Psoas muscle (tissue), 8 donors: Measurements from ENCODE around the gene MGRN1. TPM values are rescaled to one million over a fixed set of nuclear protein-coding genes. Genes with fewer than 3 reads are reported as not detected.
A peak's percentile ranks its signal among the peaks of the same experiment; 100 is the strongest.

Experiments used
- ATAC-seq, 4 donors: fragments of 200-7000 bp; cut with Tn5 transposase; one replicate each; pipeline ENCODE4 v1.9.1; 2020; ENCODE audit warnings: moderate library complexity in 3 of 4, mild to moderate bottlenecking in 2 of 4
- DNase-seq, 2 donors: peaks; one replicate each; pipeline ENCODE4 v3.0.0-alpha.2; 2020
- H3K27ac ChIP-seq: fragments of 200-600 bp; one replicate; pipeline ENCODE4 v1.8.0; 2022
- H3K27me3 ChIP-seq, 3 donors: fragments of 200-600 bp in 1 of 3; one replicate each; pipeline versions ENCODE4 v1.6.1 to v1.8.0; 2013 to 2022; ENCODE audit warnings: low read length in 2 of 3, mild to moderate bottlenecking in 2 of 3, moderate library complexity in 1 of 3; ENCODE audit not compliant: insufficient read depth in 3 of 3
- H3K36me3 ChIP-seq, 2 donors: fragments of 200-600 bp in 1 of 2; one replicate each; pipeline versions ENCODE4 v1.6.1 to v1.8.0; 2013 to 2022; ENCODE audit warnings: low read depth in 1 of 2, mild to moderate bottlenecking in 1 of 2, moderate library complexity in 1 of 2; ENCODE audit not compliant: insufficient read depth in 1 of 2
- H3K4me1 ChIP-seq: fragments of 200-600 bp; one replicate; pipeline ENCODE4 v1.8.0; 2022
- H3K4me3 ChIP-seq: fragments of 200-600 bp; one replicate; pipeline ENCODE4 v1.8.0; 2022; ENCODE audit warnings: mild to moderate bottlenecking
- H3K9me3 ChIP-seq: fragments of 200-600 bp; one replicate; pipeline ENCODE4 v1.8.0; 2022
- WGBS, 3 donors: extraction: QIAGEN DNeasy Blood & Tissue Kit; methylation state at CpG; one replicate each; pipeline versions ENCODE4 v1.1.6 to v1.1.7; 2013; 5-methylcytosine and 5-hydroxymethylcytosine counted together
- intact Hi-C, 2 donors: fragments of 100-400 bp; cut with DNase I; formaldehyde crosslinking; loops; one replicate each; pipeline versions ENCODE4 v1.11.0 to v1.14.2; 2022
- polyA plus RNA-seq, 3 donors: library from polyadenylated mRNA; stranded (reverse); fragments of 200-250 nt; gene quantifications; one replicate each; pipeline ENCODE4 v1.2.3, GENCODE V29; 2013
- total RNA-seq, 4 donors: library from RNA; stranded (reverse); fragmentation: NEBNext Ultra II Directional in 2 of 4; extraction: Animal tissue kit (Norgen Biotek cat#: 25700) in 2 of 4; gene quantifications; one replicate each; pipeline versions ENCODE4 v1.2.1 to v1.2.4, GENCODE V29; 2021 to 2023
- TF ChIP-seq, protein P1 (sequence below): fragments of 200-600 bp; IDR thresholded peaks from one replicate; pipeline ENCODE4 v1.8.0; 2022; ENCODE audit warnings: antibody characterized with exemption
- donor health status: healthy with polysubstance abuse.
- donor health status: DM: no; HTN: no; CAD: no; lungs with moderate emphysema.
- donor health status: Bipolar disorder and iron deficiency.
- donor health status: healthy.
- donor health status: DM: yes; HTN: yes; CAD: no.
- donor health status: DM: no; HTN: no; CAD: no.
- donor health status: DM: no; HTN: no; CAD: no.
- donor health status: DM: yes; HTN: yes; CAD: no.

The MGRN1 gene
- total and polyA plus RNA-seq, 7 donors: 20.2 to 63.1 (median 44.2) TPM

DNA sequence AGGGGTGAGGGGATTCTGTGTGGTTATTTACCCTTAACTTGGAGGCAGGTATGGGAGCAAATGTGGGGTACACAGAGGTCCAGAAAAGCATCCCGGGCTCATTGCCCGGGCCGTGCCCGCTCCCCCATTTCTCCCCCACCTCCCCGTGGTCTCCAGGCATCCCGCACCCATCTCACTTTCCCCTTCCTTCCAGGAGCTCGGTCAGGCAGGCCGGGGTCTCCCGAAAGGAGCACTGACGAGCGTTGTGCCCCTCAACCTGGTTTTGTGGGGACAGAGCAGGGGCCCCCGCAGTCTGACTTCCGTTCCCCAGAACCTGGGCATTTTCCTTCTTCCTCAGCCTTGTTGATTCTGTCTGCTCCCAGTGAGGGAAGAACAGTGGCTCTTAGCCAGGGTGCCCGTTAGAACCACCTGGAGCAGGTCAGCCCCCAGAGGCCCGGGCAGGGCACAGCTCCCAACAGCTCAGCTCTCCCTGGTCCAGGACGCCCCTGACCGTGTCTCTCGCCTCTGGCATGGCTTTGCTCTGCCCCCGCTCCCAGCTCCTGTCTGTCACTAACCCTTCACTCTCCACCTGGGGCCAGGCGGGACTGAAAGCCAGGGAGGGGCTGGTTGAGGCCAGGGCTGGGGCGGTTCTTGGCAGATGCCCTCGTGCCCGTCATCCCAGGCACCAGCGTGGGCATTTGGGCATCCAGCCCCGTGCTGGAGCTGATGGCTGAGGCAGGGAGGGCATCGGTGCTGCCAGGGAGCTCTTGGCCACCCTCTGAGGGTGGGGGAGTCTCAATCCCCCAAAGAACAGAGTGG lies 56.2 kb downstream of the MGRN1 start:
- Histone ChIP-seq H3K27me3 (no peaks in the 10 kb centered on the region), H3K36me3 (peaks cover 2 to 79% of the 10 kb centered on the region in 2 donors), H3K4me3 (peak overlapping the region; percentile 46), H3K4me1 (peaks cover 19% of the 10 kb centered on the region), H3K9me3 (no peaks in the 10 kb centered on the region), H3K27ac (peak overlapping the region; percentile 58)
- intact Hi-C loops: no loop called here
- WGBS, 3 donors: 68 to 75% (median 75%) methylated on average over 26 of the region's 26 CpGs
- TF ChIP-seq, protein P1, sequence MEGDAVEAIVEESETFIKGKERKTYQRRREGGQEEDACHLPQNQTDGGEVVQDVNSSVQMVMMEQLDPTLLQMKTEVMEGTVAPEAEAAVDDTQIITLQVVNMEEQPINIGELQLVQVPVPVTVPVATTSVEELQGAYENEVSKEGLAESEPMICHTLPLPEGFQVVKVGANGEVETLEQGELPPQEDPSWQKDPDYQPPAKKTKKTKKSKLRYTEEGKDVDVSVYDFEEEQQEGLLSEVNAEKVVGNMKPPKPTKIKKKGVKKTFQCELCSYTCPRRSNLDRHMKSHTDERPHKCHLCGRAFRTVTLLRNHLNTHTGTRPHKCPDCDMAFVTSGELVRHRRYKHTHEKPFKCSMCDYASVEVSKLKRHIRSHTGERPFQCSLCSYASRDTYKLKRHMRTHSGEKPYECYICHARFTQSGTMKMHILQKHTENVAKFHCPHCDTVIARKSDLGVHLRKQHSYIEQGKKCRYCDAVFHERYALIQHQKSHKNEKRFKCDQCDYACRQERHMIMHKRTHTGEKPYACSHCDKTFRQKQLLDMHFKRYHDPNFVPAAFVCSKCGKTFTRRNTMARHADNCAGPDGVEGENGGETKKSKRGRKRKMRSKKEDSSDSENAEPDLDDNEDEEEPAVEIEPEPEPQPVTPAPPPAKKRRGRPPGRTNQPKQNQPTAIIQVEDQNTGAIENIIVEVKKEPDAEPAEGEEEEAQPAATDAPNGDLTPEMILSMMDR: no peak
- DNase-seq (peak in 1 of 2 donors; percentile 56), ATAC-seq (peak in 1 of 4 donors; percentile 8)

DNA sequence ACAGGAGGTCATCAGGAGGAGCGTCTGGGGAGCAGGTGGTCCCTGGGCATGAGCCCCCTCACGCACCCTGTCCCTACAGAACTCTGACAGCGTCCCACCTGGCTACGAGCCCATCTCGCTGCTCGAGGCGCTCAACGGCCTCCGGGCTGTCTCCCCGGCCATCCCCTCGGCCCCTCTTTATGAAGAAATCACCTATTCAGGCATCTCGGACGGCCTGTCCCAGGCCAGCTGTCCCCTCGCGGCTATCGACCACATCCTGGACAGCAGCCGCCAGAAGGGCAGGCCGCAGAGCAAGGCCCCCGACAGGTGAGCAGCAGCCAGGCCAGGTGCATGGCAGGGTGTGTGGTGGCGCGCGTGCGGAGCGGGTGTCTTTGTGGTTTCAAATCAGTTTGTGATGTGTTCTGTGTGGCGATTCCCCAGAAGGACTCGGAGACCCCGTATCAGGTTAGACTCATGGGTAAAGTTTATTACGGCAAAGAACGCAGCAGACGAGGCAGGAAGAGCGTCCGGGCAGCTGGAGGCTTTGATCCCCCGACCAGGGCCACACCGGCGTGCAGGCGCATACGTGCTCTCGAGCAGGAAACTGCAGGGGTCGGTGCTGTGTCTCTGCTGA lies 57.0 kb downstream of the MGRN1 start:
- 85 to 91% (median 91%) methylated on average over 35 to 39 of the region's 39 CpGs for WGBS, 3 donors
- peaks cover 19% of the 10 kb centered on the region for H3K4me1 ChIP-seq
- ATAC-seq: no peak
- no peaks in the 10 kb centered on the region for H3K9me3 ChIP-seq
- TF ChIP-seq, protein P1: no peak
- H3K4me3 ChIP-seq: no peak overlapping the region
- no peaks in the 10 kb centered on the region for H3K27me3 ChIP-seq
- peak overlapping the region; percentile 58 for H3K27ac ChIP-seq
- intact Hi-C loops: no loop called here
- DNase-seq: no peak
- H3K36me3 ChIP-seq: peaks cover 2 to 79% of the 10 kb centered on the region in 2 donors

GRCh38 chr16:4682084-4682591 lies 57.5 kb downstream of the MGRN1 start:
- DNase-seq (no peak), ATAC-seq (no peak)
- 81 to 85% (median 83%) methylated on average over 26 of the region's 26 CpGs for WGBS, 3 donors
- Histone ChIP-seq H3K4me1 (peaks cover 19% of the 10 kb centered on the region), H3K27ac (no peak overlapping the region), H3K9me3 (no peaks in the 10 kb centered on the region), H3K36me3 (peaks cover 2 to 80% of the 10 kb centered on the region in 2 donors), H3K27me3 (no peaks in the 10 kb centered on the region), H3K4me3 (no peak overlapping the region)
- intact Hi-C loops: no loop called here
- TF ChIP-seq, protein P1: no peak

DNA sequence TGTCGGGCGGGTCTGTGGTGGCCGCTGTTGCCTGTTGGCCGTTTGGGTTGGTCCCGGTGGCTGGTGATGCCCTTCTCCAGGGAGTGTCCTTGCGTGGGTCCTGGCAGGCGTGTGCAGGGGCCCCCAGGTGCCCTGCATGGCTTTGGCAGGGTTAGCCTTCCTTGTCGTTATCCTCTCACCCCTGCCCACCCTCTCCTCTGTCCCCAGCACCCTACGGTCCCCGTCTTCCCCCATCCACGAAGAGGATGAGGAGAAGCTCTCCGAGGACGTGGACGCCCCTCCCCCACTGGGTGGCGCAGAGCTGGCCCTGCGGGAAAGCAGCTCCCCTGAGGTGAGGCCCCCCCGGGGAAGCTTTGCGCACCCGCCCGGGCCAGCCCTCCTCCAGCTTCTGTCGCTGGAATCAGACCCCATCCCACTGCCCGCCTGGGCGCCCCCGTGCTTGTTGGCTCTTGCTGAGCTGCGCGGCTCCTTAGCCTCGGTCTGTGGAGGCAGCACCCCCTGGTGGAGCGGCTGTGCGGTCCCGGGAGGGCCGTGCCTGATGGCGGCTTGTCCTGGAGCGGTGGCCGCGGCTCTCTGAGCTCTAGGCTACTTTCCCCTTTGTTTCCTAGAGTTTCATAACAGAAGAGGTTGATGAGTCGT lies 58.1 kb downstream of the MGRN1 start:
- intact Hi-C loops: no loop called here
- Histone ChIP-seq H3K4me1 (peaks cover 22% of the 10 kb centered on the region), H3K27me3 (no peaks in the 10 kb centered on the region), H3K36me3 (peaks cover 2 to 77% of the 10 kb centered on the region in 2 donors), H3K27ac (peak overlapping the region; percentile 36), H3K9me3 (no peaks in the 10 kb centered on the region), H3K4me3 (no peak overlapping the region)
- WGBS, 3 donors: 74 to 77% (median 76%) methylated on average over 36 of the region's 36 CpGs
- TF ChIP-seq, protein P1: peak; percentile 30
- ATAC-seq (peak in 3 of 4 donors; percentile 17 to 46 (median 42)), DNase-seq (peak in 1 of 2 donors; percentile 78)
